Activated CD4-positive, alpha-beta T cell treated with anti-CD3 and anti-CD28 coated beads, Interleukin-2, amount 50 U/mL, for 24 hours (primary cell): ENCODE results near the gene BAHCC1.

ENCODE experiments used
- DNase-seq, 2 donors: peaks; one replicate each; pipeline ENCODE4 v3.0.0-alpha.2; 2020; ENCODE audit warnings: low read depth in 1 of 2, low spot score in 1 of 2

Gene BAHCC1

GRCh38 chr17:81440051-81440471 is 44.8 kb downstream of the BAHCC1 start:
- no peak for DNase-seq

- DNase-seq, result no peak
Measured at GRCh38 chr17:81440511-81441244, 45.4 kb downstream of the BAHCC1 start.

GRCh38 chr17:81442791-81443190 is 47.5 kb downstream of the BAHCC1 start:
- no peak for DNase-seq

- no peak for DNase-seq
Measured at GRCh38 chr17:81443269-81443668, 48.0 kb downstream of the BAHCC1 start.

GRCh38 chr17:81444610-81445339 is 49.5 kb downstream of the BAHCC1 start:
- no peak for DNase-seq

GRCh38 chr17:81445642-81446503 is 50.6 kb downstream of the BAHCC1 start:
- no peak for DNase-seq

- no peak for DNase-seq
Measured at GRCh38 chr17:81447331-81447933, 52.2 kb downstream of the BAHCC1 start.

- no peak for DNase-seq
Measured at GRCh38 chr17:81448442-81448841, 53.2 kb downstream of the BAHCC1 start.

GRCh38 chr17:81448950-81449349 is 53.7 kb downstream of the BAHCC1 start:
- no peak for DNase-seq

- no peak for DNase-seq
Measured at GRCh38 chr17:81449351-81449750, 54.1 kb downstream of the BAHCC1 start.

GRCh38 chr17:81451823-81452222 is 56.6 kb downstream of the BAHCC1 start:
- no peak for DNase-seq

- DNase-seq, result no peak
Measured at GRCh38 chr17:81452551-81452950, 57.3 kb downstream of the BAHCC1 start.

- no peak for DNase-seq
Measured at GRCh38 chr17:81453076-81453475, 57.8 kb downstream of the BAHCC1 start.

GRCh38 chr17:81453712-81454111 is 58.5 kb downstream of the BAHCC1 start:
- DNase-seq, result no peak

- DNase-seq, result no peak
Measured at GRCh38 chr17:81454473-81454872, 59.2 kb downstream of the BAHCC1 start.

GRCh38 chr17:81455387-81455786 is 60.1 kb downstream of the BAHCC1 start:
- DNase-seq, result no peak

- DNase-seq, result no peak
Measured at GRCh38 chr17:81456091-81456490, 60.8 kb downstream of the BAHCC1 start.

- no peak for DNase-seq
Measured at GRCh38 chr17:81456798-81457197, 61.5 kb downstream of the BAHCC1 start.

- DNase-seq, result no peak
Measured at GRCh38 chr17:81457401-81457800, 62.1 kb downstream of the BAHCC1 start.

- DNase-seq, result no peak
Measured at GRCh38 chr17:81457917-81458555, 62.8 kb downstream of the BAHCC1 start.

GRCh38 chr17:81458628-81459027 is 63.4 kb downstream of the BAHCC1 start:
- no peak for DNase-seq
